Activated CD8-positive, alpha-beta memory T cell treated with anti-CD3 and anti-CD28 coated beads for 48 hours (primary cell): ENCODE results near the gene OR9Q1.
"Not testable (repeated sequence)": the region's sequence is repeated elsewhere in the genome, so short reads cannot be mapped to it uniquely, and the experiment has no call there.

Experiments
- DNase-seq, 3 experiments: peaks; one replicate each; pipeline ENCODE4 v3.0.0-alpha.2; 2020; ENCODE audit warnings: low read depth in 2 of 3, low spot score in 2 of 3

Gene OR9Q1

DNA sequence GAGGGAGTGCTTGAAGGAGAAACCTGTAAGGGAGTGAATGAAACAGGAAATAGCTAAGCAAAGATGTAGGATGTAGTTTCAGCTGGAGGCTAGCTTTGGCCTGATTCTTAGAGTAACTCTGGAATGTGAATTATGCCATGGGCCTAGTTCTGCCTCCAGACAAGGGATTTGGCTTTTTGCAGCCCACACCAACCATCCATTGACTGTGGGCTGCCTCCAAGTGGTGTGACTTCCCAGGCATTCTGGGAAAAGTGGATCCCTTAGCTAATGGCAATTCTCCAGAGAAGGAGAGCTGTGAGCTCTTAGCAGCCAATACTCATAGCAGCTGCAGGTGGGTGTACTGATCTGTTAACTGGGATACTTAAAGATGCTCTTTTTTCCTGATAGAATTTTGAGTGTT lies 103.7 kb downstream of the OR9Q1 start:
- DNase-seq, result no peak

DNA sequence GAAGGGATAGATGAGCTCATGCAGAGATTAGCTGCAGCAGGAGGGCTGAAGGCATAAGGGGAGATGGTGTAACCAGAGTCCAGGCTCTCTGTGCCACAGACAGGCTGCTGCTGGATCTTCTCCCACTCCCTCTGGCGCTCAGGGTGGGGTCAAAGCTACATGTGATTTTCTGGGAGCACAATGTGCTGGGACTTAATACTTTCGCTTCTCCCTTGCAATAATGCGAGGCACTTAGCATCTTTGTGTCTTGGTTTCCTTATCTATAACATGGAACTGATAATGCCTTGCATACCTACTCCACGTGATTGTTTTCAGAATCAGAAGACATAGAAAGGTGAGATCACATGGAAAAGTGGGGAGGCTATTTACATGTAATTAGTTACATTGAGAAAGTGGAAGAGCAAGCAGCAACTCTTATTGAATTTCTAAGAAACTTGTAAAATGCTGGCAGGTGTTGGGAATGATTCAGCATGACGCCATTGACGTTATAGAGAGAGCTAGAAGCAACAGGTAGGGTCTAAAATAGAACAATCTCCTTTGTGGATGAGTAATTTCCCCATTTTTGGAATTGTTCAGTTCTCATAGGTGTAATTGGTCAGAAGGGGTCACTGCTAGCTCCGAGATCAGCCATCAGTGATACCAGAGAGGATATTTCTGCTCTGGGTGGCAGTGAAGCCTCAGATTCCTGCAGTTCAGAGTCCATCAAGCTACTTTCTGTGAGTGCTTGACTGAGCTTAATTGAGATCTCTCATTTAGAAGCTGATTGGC lies 109.8 kb downstream of the OR9Q1 start:
- no peak for DNase-seq

DNA sequence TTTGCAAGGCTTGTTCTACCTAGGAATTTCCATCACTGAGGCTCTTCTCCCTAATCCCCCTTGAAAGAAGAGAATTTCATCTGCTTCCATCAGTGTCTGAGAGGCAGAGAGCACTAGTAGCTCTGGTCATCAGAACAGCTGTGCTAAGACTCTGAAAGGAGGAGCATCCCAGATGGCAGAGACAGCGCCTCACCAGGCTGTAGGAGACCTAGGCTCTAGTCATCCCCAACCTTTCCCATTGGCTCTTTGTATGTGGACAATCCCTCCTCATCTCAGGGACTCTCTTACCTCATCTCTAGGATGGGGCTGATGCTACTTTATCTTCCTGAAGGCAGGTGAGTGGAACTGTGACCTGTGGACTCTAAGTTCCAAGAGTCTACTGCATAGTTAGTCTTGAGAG lies 110.5 kb downstream of the OR9Q1 start:
- no peak for DNase-seq

DNA sequence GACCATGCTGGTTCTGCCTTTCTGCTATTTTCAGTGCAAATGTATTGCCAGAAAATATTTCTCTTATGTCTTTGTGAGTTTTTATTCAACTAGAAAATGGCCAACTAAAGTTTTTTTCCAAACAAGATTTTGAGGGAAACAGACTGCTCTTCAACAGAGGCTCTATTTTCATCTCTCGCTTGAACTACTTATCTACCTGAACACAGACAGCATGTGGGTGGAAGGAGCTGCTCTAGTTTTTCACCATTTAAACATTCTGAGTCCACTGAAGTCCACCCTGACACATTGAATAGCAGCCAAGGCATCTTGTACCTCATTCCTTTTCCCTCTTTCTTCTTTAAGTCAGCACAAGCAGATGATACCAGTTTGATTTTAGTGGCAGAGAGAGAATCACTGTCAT lies 111.5 kb downstream of the OR9Q1 start:
- DNase-seq, result no peak

- DNase-seq, result no peak
Observed at GRCh38 chr11:58142761-58143160, 119.1 kb downstream of the OR9Q1 start.

DNA sequence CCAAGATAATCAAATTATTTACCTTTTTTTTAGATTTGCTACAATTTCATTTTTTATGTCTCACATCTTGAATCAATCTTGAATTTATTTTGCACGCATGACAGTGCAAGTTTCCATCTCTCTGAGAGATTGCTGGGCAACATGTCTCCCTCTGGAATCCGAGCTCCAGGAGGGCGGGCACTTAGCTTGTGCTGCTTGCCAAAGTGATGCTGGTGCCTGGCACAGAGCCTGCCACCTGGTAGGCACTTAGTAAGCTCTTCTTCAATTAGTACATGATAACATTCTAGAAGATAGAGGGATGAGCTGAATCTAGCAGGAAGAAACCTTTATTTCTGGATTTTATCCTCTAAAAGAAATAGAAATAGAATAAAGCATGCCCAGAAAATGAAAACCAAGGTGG lies 129.1 kb downstream of the OR9Q1 start:
- no peak for DNase-seq

- no peak for DNase-seq
Observed at GRCh38 chr11:58164389-58164788, 140.7 kb downstream of the OR9Q1 start.

DNA sequence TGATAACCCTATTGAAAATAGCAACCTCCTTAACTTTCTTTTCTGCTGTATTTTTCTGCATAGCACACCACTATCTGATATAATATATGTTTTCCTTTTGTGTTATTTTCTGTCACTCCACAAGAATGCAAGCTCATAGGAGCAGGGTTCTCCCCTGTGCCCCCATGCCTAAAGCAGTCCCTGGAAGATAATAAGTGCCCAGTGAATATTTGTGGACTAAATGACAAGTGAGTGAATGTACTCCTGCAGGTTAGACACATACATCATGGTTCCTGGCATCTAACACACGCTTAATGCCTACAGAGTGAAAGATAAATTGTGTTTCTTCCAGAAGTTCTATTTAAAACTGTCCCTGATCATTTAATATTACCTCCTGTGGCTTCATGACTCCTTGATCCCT lies 141.3 kb downstream of the OR9Q1 start:
- no peak for DNase-seq

DNA sequence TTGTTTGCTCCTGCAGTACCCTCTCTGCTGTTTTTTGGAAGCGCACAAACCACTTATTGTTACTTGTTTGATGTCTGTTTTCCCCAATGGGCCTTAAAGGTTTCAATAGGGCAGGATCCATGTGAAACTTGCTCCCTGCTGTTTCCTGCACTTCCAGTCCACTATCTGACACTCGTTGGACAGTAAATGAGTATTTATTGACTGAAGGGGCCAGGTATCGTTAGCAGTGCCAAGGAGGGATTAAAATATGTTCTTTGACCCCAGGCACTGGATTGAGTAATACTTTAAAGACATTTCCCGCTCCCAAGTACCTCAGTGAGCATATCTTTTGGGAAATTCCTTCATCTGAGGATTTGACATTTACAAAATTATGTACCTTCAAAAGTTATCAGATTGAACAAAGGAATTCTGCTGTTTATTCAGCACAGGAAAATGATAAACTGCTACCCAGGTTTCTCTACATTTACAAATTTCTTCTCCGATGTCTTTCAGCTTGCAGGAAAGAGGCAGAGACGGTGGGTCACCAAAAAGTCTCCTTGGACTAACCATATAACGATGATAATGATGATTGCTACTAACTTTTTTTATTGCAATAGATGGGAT lies 141.9 kb downstream of the OR9Q1 start:
- no peak for DNase-seq

- no peak for DNase-seq
Observed at GRCh38 chr11:58177409-58178054, 153.9 kb downstream of the OR9Q1 start.

DNA sequence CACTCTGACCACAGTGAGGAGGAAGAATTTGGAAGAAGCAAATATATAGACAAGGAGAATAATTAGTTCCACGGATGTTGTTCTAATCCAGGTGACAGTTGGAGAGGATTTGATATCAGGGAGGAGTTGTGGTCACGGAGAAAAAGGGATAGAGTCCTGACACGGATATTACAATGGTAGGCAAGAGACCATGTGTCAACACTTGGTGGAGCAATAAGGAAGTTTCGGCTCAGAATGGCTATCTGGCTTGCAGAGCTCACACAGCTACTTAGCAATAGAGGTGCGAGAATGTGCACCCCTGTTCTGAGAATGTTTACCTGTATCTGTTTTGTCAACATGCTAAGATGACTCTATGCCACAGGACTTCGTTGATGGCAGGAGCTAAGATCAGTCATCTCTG lies 154.8 kb downstream of the OR9Q1 start:
- DNase-seq, result no peak

GRCh38 chr11:58179648-58180047 lies 156.0 kb downstream of the OR9Q1 start:
- DNase-seq, result no peak

GRCh38 chr11:58186938-58187337 lies 163.3 kb downstream of the OR9Q1 start:
- DNase-seq, result no peak

DNA sequence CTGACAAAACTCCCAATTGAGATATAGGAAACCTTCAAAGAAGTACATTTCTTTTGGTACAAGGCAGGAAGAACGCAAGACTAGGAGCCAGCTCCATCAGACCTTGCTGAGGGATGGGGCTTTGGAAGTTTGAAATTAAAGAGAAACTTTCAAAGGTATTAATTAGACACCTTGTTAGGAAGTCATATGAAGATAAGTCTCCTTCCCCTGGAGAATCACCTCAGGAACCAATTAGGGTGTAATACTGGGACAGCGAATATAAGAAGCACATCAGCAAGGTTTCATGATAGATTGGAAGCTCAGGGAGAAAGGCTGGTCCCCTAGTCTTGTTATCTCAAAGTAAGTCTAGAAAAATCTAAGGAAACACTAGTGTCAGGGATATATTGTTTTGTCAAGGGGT lies 165.1 kb downstream of the OR9Q1 start, which contains the start of gene OR9Q2:
Gene OR9Q2 (plus strand): TSS at position 301 of the 400 bp plus-strand sequence. CDS start 1,421 bp downstream, outside the sequence.
- no peak for DNase-seq

- no peak for DNase-seq
Observed at GRCh38 chr11:58192229-58192628, 168.5 kb downstream of the OR9Q1 start.

DNA sequence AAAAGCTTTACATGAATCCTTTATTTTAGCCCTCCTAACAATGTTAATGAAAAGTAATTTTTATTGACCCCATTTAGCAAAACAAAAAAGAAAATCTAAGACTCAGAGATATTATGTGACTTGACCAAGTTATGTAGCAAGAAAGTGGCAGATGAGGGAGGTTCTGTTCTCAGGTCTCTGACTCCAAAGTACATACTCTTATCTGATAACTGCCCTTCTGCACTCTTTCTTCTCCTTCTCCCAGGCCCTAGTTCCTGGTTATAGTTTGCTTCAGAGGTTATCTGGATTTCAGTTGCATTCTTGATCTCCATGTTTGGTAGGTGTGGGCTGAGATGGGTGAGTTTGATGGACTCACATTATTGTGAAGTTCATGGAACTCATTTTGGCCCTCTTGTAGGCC lies 169.7 kb downstream of the OR9Q1 start:
- DNase-seq, result no peak

GRCh38 chr11:58195939-58196338 lies 172.3 kb downstream of the OR9Q1 start:
- DNase-seq, result no peak

GRCh38 chr11:58199271-58199670 lies 175.6 kb downstream of the OR9Q1 start:
- no peak for DNase-seq

GRCh38 chr11:58204042-58204441 lies 180.4 kb downstream of the OR9Q1 start, which contains the start of gene OR1S2:
Gene OR1S2, minus strand, starts transcription at chr11:58204142. Its CDS starts 0 bp downstream, at chr11:58204142.
- no peak for DNase-seq

GRCh38 chr11:58212420-58212819 lies 188.7 kb downstream of the OR9Q1 start, which contains the start of gene OR1S1:
Gene OR1S1, plus strand, starts transcription at chr11:58212720.
- DNase-seq, result not testable (repeated sequence)

GRCh38 chr11:58216476-58216875 lies 192.8 kb downstream of the OR9Q1 start:
- no peak for DNase-seq

DNA sequence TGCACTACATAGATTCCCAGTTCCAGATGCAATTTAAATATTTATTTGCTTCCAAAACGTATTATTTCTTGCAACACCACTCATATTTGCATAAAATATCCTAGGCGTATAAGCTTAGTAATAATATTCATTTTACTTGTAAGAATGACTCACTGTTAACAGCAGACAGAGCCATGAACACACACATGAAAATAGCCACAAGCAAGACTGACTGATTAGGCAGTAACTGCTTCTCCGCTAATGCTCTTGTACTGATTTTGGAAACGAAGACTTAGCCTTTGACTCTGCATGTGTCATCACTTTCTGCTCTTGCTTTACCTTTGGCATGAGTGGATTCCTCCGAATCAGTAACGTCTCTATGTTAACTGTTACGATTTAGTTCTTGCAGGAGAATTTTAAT lies 199.0 kb downstream of the OR9Q1 start:
- no peak for DNase-seq
